ENCODE data around the gene INF2. TPM values are rescaled to one million over a fixed set of nuclear protein-coding genes. Genes with fewer than 3 reads are reported as not detected.

Gene INF2
- polyA plus RNA-seq, 1 donor (not counting 4 experiments of a cell fraction or from before 2014, with no cell fraction given): 22.6 TPM

GRCh38 chr14:104751539-104752422 lies 62.4 kb downstream of the INF2 start:
- Histone ChIP-seq H3K9ac (ENCODE audit: control insufficient read depth, extremely low read depth, insufficient read depth, low read length) (peak overlapping the region; percentile 66), H3K27ac (ENCODE audit: control insufficient read depth, insufficient read depth, low read length) (peak overlapping the region; percentile 59), H3K79me2 (ENCODE audit: control insufficient read depth, insufficient read depth, low read length) (peaks cover 31% of the 10 kb centered on the region), H3K36me3 (ENCODE audit: control insufficient read depth in 2 of 2, extremely low read depth in 1 of 2, insufficient read depth in 2 of 2, low read length in 2 of 2) (peaks cover 9 to 12% of the 10 kb centered on the region in 2 experiments), H3K4me1 (ENCODE audit: control insufficient read depth, extremely low read depth, insufficient read depth, low read length) (peaks cover 51% of the 10 kb centered on the region), H2AFZ (ENCODE audit: control insufficient read depth, low read length) (peak overlapping the region; percentile 94), H3K4me3 (ENCODE audit: control insufficient read depth in 2 of 3, extremely low read depth in 1 of 3, insufficient read depth in 2 of 3, low read depth in 1 of 3, low read length in 3 of 3) (peak overlapping the region; percentile 56 to 97 (median 70)), H3K9me1 (ENCODE audit: control insufficient read depth, extremely low read depth, insufficient read depth, low read length) (no peaks in the 10 kb centered on the region), H3K4me2 (ENCODE audit: control insufficient read depth, extremely low read depth, insufficient read depth, low read depth, low read length) (peak overlapping the region; percentile 77), H3K9me3 (ENCODE audit: control insufficient read depth, low read depth, low read length) (no peaks in the 10 kb centered on the region), H3K27me3 (ENCODE audit: control insufficient read depth, extremely low read depth, insufficient read depth, low read length) (no peaks in the 10 kb centered on the region), H4K20me1 (ENCODE audit: control insufficient read depth, extremely low read depth, insufficient read depth, low read length) (peaks cover 3% of the 10 kb centered on the region)
- TF ChIP-seq CTCF (optimal IDR thresholded peaks at IDR 0.05 in 1 of 3, IDR thresholded peaks at IDR 0.05 in 1 of 3, conservative IDR thresholded peaks at IDR 0.05 in 1 of 3; ENCODE audit: extremely low read depth in 1 of 3, insufficient read depth in 2 of 3, low read length in 3 of 3) (no peak), EZH2 (IDR thresholded peaks at IDR 0.05; ENCODE audit: low read length) (no peak)
- dilution Hi-C loops (cut with MboI; ENCODE audit: extremely low pct_ligation_motif_present, low sequenced_read_pairs): loop anchor here (10.0 kb wide), 1 partner anchor 73 kb away; no protein-coding TSS in a partner anchor
- DNase-seq (ENCODE audit: low read depth, low spot score) (no peak), FAIRE-seq (no peak)

GRCh38 chr14:104752423-104752734 lies 63.0 kb downstream of the INF2 start:
- dilution Hi-C loops (cut with MboI; ENCODE audit: extremely low pct_ligation_motif_present, low sequenced_read_pairs): loop anchor here (10.0 kb wide), 1 partner anchor 72 kb away; no protein-coding TSS in a partner anchor
- Histone ChIP-seq H3K36me3 (ENCODE audit: control insufficient read depth in 2 of 2, extremely low read depth in 1 of 2, insufficient read depth in 2 of 2, low read length in 2 of 2) (peaks cover 14% of the 10 kb centered on the region in 2 experiments), H4K20me1 (ENCODE audit: control insufficient read depth, extremely low read depth, insufficient read depth, low read length) (peaks cover 3% of the 10 kb centered on the region), H3K4me3 (ENCODE audit: control insufficient read depth in 2 of 3, extremely low read depth in 1 of 3, insufficient read depth in 2 of 3, low read depth in 1 of 3, low read length in 3 of 3) (peak overlapping the region; percentile 56 to 97 (median 70)), H3K79me2 (ENCODE audit: control insufficient read depth, insufficient read depth, low read length) (peaks cover 34% of the 10 kb centered on the region), H2AFZ (ENCODE audit: control insufficient read depth, low read length) (peak overlapping the region; percentile 94), H3K9me1 (ENCODE audit: control insufficient read depth, extremely low read depth, insufficient read depth, low read length) (no peaks in the 10 kb centered on the region), H3K9ac (ENCODE audit: control insufficient read depth, extremely low read depth, insufficient read depth, low read length) (peak overlapping the region; percentile 66), H3K27ac (ENCODE audit: control insufficient read depth, insufficient read depth, low read length) (peak overlapping the region; percentile 59), H3K4me2 (ENCODE audit: control insufficient read depth, extremely low read depth, insufficient read depth, low read depth, low read length) (peak overlapping the region; percentile 77), H3K4me1 (ENCODE audit: control insufficient read depth, extremely low read depth, insufficient read depth, low read length) (peaks cover 45% of the 10 kb centered on the region), H3K9me3 (ENCODE audit: control insufficient read depth, low read depth, low read length) (no peaks in the 10 kb centered on the region), H3K27me3 (ENCODE audit: control insufficient read depth, extremely low read depth, insufficient read depth, low read length) (no peaks in the 10 kb centered on the region)
- FAIRE-seq (no peak), DNase-seq (ENCODE audit: low read depth, low spot score) (no peak)
- no peak for TF ChIP-seq EZH2 (IDR thresholded peaks at IDR 0.05; ENCODE audit: low read length)
- no peak for TF ChIP-seq CTCF (optimal IDR thresholded peaks at IDR 0.05 in 1 of 3, IDR thresholded peaks at IDR 0.05 in 1 of 3, conservative IDR thresholded peaks at IDR 0.05 in 1 of 3; ENCODE audit: extremely low read depth in 1 of 3, insufficient read depth in 2 of 3, low read length in 3 of 3)

All from keratinocyte (primary cell).